HG03066 (cell line): ENCODE measurements around the gene SMIM1.

Source experiments
- ATAC-seq: cut with Tn5 transposase; IDR thresholded peaks from one replicate; pipeline ENCODE4 v1.9.1; 2021; ENCODE audit warnings: low read depth; ENCODE audit not compliant: unreplicated experiment

SMIM1 gene

DNA sequence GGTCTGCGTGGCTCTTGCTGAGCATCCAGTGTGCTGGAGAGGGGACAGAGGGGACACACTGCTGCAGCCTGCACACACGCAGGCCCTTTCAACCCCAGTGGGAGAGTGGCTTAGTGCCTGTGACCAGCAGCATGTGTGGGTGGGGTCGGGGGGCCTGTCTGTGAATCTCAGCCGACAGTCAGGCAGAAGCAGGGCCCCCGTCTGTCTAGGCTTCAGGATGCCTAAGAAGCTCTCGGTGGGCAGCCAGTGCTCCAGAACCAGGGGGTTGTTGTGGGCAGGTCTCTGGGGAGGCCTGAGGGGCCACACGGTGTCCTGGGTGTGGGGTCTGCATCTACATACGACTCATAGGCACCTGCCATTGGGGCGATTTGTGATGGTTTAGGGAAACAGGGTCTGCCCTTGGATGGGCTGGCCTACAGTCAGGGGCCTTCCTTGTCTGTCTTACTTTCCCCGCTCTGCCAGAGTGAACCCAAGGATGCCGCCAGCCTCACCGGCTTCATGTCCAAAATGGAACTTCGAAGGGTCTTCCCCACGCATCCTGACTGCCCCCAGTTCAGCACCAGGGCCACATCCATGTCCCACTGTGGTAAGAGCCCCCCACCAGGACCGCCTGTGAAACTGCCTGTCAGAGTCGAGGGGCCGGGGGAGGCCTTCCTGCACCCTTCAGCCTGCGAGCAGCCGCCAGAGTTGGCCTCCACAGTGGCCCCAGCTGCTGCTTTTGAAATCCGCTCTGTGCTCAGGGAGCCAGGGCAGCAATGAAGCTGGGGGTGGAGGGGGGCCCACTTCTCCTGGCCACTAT lies 18.7 kb upstream of the SMIM1 start:
- ATAC-seq = no peak

DNA sequence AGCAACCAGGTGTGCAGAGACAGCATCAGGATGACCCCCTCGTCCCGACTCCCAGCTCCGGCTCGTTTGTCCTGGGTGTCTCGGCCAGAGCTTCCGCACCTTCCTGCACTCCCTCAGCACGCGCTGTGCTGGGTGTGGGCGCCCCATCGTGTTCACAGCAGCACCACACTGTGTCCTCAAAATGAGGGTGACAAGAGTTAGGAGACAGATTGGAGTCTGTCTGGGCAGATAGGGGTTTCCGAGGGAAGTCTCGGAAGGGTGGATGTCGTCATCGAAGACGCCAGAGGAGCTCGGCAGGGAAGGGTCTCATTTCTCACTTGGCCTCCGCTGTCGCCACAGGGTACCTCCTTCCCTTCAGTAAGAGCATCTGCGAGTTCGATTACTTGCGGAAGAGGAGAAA lies 16.2 kb upstream of the SMIM1 start:
- ATAC-seq = no peak

DNA sequence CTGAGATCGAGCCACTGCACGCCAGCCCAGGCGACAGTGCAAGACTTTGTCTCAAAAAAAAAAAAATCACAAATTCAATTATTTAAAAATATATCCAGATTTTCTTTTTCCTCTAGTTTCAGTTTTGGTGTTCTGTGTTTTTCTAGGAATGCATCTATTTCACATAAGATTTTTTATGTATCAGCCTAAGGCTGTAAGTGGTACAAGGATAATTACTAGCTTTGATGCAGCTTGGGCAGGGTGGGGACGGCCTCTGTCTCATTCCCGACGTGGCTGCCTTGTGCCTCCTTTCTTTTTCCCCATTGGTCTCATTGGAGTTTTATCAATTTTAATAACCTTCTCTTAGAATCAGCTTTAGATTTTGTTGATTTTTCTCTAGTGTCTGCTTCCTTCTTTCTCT lies 13.4 kb upstream of the SMIM1 start:
- ATAC-seq = no peak

DNA sequence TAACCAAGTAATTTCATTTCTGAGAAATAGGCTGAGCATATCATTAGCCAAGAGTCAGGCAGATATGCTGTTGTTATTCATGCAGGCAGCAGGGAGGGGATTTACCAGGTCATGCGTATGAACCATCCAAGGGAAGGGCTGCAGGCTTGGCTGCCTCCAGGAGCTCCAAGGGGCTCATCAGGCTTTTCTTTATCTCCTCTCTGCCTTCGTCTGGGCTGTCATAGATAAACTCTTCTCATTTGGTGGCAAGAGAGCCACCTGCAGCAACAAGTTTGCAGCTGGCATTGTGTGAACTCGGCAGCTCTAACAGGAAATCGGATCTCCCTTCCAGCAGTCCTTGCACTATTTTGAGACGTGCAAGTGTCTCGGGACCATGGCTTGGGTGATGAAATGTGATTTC lies 12.8 kb upstream of the SMIM1 start:
- no peak for ATAC-seq

DNA sequence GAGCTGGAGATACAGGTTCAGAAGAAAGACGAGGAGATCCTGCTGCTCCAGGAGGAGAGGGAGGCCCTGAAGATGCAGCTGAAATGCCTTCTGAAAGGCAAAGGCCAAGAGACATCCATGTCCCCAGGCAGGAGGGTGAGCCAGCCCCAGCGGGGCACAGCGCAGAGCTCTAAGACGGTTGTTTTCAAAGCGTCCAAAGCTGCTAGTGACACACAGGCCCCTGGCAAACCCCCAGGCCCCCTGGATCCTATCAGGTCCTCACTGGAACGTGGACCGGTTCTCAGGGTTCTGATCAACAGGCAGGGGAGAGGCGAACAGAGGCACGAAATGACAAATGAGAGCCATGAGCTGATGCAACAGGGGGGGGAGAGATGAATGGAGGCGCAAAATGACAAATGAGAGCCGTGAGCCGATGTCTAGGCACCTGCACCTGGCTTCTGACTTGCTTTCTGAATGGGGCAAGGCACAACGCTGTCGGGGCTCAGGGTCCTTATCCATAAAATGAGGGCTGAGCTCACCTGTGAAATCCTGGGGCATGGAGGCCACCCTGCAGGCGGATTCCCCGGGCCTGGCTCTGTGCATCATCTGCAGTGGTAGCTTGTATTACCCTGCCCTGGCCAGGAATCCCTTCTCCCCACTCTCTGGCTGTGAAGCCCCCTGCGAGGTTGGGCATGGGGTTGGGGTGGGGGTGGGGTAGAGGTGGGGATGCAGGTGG lies 11.1 kb upstream of the SMIM1 start:
- ATAC-seq = no peak

DNA sequence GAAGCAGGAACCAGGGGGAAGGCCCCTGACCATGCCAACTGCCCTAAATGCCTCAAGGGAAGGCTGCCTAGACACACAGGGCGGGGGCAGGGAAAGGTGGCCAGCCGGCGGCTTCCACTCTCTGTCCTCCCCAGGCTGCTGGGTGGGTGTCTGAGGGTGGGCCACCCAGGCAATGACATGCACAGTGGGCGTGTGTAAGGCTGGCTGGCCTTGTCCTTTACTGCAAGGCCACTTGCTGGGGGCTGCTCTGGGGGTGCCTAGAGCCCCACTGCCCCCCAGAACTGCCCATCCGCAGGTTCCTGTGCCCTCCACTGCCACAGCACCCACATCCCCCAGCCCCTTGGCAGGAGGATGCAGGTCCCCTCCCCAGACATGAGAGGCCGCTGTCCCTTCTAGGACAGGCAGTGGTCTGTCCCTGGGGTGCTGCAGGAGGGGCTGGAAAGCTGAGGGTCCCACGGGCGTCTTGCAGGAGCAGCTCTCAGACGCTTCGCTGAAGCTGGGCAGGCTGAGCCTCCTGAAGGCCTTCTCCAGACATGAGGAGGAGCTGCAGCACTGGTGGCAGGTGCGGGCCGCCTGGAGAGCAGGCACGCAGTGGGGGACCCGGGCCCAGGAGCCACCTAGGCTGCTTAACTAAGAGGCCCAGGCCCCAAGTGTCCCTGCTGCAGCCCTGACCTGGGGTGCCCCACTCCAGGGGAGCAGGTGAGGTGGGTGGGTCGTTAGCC lies 10.2 kb upstream of the SMIM1 start:
- ATAC-seq = no peak

DNA sequence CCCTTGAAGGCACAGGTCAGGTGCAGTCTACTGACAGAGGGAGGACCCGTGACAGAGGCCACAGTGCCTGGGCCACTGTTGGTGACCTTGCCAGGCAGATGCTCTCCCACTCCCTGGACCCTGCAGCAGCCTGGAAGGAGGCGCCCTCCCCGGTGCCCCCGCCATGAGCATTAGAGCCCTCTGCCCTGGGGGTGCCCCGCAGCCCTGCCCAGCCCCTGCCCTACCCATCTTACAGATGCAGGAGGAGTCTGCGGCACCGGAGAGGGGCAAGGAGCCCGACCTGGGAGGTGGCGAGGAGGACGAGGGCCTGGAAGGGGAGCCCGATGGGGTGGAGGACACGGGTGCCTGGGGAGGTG lies 9.7 kb upstream of the SMIM1 start:
- ATAC-seq = no peak

DNA sequence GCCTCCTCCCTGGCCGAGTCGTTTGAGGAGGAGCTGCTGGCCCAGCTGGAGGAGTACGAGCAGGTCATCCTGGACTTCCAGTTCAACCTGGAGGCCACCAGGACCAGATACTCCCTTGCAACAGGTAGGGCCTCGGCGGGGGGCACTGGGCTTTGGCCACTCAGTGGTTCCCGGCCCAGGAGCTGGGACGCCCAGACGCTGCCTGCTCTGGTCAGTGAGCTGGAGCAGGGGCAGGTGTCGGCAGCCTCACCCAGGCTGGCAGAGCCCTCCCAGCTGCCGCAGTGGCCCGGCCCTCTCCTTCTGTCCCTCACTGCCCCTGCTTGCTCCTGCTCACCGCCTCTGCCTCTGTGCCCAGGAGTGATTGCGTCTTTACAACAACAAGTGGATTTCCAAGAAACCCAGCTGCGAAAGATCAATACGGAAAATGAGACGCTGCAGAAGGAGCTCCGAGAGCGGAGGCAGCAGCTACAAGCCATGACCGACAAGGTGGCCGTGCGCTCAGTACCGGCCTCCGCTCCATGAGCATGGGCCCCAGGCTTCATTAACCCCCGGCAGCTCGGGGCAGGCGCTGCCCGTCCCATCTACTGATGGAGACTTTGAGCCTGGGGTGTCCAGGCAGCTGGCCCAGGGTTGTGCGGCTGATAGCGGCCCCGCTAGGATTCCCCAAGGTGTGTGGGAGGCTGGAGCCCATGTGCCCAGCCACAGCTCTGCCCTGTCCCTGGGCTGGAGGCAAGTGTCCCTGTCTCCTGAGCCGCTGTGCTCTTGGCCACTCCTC lies 9.0 kb upstream of the SMIM1 start:
- ATAC-seq = no peak

DNA sequence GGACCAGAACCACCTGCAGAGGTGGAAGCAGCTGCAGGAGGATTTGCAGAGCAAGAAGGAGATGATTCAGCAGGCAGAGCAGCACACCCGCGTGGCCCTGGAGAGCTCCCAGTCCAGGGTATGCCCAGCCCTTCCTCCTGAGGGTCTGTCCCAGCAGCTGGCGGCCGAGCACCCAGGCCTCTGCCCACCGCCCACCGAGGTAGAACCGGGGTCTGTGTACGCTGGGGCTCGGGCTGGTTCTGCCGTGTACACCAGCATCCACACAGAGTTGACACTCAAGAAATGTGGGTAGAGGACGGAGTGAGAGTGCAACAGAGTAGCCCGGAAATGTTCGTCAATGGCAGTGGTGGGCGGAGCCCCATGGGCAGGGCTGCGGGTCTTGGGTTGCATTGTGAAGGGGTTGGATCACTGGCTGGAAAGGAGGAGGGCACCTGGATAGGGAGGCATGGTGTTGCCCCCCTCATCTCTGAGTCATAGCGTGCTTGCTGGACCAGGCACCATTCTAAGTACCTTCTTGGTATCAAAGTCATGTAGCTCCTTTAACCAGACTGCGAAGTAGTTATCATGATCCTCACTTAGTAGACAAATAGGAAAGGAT lies 5.1 kb upstream of the SMIM1 start:
- ATAC-seq = no peak

DNA sequence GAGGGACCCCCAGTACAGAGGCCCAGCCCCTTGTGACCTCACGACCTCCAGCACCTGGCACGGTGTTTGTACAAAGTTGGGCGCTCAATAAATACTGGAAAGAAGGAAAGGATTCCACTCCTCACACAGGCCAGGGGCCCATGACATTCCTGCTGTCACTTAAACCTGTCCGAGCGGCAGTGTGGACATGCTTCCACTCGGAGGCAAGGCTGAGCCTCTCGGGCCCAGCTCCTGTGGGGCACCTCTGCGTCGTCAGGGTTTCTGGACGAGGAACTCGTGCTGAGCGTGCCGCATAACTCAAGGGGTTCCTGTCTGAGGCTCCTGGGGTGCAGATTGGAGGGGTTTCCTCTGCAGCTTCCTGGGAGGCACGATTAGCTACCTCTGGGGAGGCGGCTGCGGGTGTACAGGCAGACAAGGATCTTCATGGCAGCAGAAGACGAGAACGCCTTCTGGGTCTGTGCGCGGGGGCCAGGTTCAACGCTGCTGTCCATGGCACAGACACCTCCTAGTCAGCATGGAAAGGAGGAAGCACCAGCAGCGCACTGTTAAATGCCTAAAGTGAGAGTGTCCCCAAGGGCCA lies 3.6 kb upstream of the SMIM1 start:
- no peak for ATAC-seq

DNA sequence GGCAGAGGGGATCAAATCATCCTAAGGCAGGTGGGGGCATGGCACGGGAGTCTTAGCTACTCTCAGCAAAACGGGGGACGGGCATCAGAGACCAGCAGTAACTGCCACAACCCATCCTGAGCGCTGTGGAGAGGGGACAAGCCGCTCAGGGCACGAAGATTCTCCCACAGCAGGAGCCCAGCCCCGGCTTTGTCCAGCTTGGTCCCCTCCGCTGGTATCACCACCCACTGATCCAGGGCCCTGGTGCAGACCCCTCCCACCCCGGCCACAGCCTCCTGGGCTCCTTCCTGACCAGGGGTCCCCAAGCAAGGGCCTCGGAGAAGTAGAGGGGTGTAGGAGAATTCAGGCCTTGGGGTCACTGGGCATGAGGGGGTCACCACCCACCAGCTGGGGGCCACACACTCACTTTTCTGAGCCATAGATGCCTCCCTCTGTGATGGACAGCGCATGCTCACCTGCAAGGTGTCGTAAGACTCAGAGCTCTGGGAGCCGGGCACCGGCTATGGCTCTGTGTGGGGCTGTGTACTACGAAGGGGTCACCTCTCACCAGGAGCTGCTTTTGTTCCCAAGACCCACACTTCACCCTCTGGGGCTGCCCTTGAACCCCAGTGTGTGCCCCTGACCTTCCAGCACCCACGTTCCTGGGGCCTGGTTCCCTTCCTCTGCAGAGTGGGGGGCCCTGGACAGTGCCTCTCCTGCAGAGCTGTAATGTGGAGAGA lies 2.3 kb upstream of the SMIM1 start:
- ATAC-seq = no peak

DNA sequence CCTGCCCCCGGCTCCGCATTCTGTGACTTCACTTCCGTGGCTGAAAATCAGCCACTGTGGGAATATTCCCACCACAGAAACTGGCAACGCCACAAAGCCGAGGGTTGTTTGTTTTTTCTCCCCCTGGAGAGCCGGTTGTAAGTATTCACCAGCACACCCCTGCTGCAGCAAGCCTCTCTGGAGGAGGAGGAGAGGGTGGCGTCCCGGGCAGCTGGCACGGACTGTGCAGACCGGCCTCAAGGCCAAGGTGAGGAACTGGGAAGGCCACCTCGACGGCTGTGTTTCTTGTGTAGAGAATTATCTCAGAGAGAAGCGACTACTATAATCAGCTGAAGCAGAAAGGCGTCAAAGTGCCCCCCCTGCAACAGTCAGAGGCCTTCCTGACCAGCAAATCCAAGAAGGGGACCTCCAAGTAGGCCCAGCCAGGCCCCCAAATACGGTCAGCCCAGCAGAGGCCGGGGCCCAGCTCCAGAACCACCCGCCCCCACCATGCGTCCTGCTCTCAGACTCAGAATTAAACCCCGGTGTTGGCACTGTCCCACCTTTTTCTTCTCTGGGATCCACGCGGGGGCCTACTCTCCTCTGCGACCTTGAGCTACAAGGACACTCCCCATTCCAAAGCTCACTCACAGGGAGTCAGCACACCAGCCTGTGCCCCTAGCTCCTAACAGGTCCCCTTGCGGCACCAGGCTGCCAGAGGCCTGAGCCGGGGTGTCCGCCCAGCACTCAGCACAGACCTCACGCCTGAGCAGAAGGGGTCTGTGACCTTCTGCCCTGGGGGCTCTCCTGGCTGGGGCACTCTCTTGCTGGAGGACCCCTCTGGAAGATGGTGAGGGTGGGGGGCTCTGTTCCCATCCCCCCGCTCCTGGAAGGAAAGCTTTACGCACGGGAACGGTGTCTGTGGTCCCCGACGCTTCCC lies 1.2 kb upstream of the SMIM1 start:
- no peak for ATAC-seq

DNA sequence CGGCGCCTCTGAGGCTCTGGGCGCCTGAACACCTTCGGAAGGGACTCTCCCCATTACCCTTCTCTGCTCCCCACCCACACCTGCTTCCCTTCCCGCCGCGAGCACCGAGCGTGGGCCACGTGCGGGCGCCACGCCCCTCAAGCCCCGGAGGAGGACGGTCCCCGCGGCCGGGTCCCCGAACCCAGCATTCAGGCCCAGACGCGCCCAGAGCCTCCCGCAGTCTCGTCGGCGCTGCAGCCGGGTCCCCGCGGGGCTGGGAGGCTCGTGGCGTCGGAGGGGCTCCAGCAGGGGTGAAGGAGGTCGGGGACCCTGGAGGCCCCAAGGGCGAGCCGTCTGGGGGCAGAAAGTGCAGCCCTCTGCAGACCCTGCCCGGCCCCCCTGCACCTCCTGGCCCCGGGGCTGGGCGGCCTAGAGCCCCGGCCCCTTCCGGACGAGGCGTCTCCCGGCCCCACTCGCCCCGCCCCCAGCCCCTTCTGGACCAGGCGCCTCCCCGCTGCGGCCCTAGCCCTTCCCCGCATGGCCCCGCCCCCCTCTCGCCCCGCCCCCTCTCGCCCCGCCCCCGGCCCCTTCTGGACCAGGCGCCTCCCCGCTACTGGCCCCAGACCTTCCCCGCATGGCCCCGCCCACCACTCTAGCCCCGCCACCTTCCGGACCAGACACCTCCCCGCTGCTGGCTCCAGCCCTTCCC lies 378 bp upstream of the SMIM1 start:
- ATAC-seq = peak; percentile 58

DNA sequence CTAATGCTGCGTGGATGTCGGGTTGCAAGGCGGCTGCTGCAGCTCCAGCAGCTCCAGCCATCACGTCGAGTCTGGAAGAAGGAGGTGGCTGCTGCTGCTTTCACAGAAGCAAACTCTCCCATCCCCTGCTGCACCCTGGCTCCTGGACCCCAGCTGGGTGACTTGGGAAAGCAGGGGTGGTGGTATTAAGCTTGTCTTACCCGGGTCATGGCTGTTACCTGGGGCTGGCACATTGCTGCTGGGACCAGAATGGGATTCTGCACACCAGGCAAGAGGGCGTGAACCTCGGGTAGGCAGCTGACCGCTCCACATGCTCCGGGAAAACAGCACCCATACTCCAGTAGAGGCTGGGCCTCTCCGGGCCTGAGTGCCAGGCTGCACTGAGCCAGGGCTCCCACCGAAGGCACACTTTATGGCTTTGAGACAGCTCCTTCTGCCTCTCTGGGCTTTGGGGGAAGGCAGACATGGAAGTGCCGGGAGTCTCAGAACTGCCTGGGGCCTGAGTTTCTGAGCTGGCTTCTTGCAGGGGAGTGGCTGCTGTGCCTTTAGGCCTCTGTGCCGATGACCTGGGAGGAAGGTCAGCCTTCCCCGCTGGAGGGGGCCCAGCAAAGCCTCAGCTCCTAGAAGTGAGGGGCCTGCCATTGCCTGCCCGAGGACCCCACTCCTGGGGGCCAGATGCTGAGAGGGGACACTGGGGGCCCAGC lies 1.2 kb downstream of the SMIM1 start:
- no peak for ATAC-seq

DNA sequence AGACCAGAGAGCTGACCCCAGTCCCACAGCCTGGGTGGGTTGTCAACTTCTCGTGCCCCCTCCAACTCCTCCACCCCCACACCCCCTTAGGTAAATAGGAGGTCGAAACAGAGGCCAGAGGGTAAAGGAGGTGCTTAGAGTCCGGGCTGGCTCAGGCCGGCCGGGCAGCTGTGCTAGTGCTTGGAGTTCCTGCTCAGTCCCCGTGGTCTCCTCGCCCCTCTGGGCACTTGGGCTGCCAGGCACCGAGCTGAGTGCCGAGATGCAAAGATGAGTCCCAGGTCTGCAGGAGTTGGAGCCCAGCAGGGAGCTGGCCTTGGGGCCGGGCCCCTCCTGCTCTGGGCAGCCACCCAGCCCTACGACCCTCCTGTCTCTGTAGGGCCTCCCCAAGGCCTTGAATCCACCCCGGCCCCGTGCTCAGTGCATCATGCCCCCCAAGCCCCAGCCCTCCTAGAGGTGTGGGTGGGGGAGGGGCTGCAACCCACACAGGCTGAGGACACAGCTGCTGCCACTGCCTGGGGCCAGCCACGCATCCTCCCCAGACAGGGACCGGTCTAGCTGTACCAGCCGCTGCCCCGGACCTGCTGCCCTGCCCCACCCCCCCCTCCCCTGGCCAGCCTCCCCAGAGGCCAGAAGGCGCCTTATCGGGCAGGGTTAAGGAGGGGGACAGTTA lies 1.9 kb downstream of the SMIM1 start:
- no peak for ATAC-seq

DNA sequence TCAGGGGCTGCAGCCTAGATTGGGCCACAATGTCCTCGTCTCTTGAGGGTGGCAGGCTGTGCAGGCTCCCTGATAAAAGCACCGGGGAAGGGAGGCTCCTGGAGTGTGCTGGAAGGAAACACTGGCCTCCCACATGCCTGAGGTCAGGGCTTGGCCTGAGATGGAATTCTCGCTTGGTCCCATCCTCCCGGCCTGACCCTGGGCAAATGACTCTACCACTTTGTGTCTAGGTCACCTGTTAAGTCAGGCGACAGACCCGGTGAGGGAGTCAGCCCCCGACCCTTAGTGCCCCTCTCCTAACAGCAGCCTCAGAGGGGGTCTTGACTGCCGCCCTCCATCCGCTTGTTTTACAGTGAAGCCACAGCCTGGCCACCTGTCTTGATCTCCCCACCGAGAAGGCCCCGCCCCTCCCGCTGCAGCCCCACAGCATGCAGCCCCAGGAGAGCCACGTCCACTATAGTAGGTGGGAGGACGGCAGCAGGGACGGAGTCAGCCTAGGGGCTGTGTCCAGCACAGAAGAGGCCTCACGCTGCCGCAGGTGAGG lies 2.5 kb downstream of the SMIM1 start:
- no peak for ATAC-seq
